ENCODE results near the gene DISC1.

DNA sequence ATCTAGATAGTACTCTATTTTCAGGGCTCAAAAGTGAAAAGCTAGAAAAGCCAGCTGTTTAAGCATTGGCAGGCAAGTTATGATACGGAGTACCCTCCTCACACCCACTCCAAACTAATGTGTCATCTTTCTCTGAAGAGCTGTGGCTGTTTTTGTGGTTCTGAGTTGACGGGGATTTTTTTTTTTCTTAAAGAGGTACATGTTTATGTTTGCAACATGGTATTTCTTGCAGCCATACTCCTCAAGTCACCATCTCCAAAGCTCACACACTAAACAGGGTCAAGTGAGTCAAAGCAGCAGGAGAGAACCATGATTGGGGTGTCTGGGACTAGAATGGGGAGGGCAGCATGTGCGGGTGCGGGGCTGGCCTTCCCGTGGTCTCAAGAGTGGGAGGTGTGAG lies 347.2 kb downstream of the DISC1 start:
- no peak for TF ChIP-seq CTCF (IDR thresholded peaks at IDR 0.05)
- no peak for TF ChIP-seq POLR2A (IDR thresholded peaks at IDR 0.05)
